Measurements from ENCODE around the gene PIK3AP1.

Gene PIK3AP1

DNA sequence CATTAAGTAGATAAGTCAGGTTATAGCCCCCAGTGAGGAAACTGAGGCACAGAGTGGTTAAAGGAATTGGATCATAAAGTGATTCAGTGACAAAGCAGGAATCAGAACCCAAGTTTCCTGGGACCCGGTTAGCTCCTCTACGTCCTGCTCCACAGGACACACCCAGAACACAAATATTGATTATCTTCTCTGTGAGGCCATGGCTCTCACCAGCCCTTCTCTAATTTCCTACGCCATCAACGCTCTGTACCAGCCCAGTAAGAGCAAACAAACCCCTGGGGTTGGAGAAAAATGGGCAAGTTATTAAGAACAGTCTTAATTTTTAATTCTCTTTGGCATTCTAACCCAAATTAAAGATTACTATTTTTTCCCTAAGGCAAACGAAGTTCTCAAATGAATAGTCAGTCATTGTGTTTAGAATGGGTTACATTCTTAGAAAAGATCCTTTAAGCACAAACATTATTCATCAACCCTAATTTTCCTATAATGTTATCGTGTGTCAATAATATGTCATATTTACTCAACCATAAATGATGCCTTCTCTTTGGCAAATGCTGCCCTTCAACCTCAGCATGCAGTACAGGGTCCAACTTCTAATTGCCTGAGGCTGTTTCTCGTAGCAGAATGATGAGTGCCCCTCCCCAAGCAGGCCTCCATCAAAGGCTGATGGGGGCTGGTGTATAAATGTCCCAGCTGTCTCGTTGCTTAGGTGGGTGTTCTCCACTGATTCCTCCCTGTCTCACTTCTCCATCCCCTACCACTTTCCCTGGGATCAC lies 108.1 kb downstream of the PIK3AP1 start:
- TF ChIP-seq, protein P1, sequence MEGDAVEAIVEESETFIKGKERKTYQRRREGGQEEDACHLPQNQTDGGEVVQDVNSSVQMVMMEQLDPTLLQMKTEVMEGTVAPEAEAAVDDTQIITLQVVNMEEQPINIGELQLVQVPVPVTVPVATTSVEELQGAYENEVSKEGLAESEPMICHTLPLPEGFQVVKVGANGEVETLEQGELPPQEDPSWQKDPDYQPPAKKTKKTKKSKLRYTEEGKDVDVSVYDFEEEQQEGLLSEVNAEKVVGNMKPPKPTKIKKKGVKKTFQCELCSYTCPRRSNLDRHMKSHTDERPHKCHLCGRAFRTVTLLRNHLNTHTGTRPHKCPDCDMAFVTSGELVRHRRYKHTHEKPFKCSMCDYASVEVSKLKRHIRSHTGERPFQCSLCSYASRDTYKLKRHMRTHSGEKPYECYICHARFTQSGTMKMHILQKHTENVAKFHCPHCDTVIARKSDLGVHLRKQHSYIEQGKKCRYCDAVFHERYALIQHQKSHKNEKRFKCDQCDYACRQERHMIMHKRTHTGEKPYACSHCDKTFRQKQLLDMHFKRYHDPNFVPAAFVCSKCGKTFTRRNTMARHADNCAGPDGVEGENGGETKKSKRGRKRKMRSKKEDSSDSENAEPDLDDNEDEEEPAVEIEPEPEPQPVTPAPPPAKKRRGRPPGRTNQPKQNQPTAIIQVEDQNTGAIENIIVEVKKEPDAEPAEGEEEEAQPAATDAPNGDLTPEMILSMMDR (IDR thresholded peaks at IDR 0.05; ENCODE audit: low read depth, low read length), result no peak
- H3K4me3 ChIP-seq (ENCODE audit: low read depth, low read length), result no peak overlapping the region

DNA sequence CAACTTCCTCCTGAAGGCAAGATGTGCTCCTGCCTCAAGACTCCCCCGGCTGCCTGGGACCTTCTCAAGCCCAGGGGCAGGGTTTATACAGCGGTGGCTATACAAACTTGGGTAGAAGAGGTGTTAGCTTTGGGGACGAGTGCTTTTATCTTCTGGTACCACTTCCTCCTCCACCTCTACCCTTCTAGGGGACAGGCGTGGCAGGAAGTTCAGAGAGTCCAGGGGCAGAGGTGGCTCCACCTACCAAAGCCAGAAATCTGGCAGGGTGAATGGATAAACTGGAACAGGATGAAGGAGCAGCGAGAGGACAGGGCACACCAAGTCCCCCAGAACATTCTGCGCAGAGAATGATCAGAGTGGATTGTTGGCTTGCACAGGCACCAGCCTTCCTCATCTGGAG lies 109.5 kb downstream of the PIK3AP1 start:
- no peak overlapping the region for H3K4me3 ChIP-seq (ENCODE audit: low read depth, low read length)
- TF ChIP-seq, protein P1 (IDR thresholded peaks at IDR 0.05; ENCODE audit: low read depth, low read length), result no peak

DNA sequence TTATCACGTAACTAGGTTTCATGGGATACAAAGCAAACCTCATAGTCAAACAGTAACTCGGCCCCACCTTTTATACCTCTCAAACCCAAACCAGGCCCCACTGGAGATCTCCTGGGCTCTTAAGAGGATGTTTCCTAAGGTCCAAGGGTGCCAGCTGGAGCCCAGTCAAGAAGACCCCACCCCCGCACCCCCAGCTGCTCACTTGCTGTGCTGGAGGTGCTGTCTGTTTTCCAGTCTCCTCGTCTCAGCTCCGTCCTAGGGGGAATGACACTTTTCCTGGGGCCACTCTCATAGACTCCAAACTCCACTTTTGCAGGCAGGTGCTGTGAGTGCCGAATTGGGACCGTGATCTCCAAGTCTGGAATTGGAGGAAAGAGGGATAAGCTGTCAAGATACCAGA lies 110.8 kb downstream of the PIK3AP1 start:
- H3K4me3 ChIP-seq (ENCODE audit: low read depth, low read length), result no peak overlapping the region

GRCh38 chr10:96608805-96609204 lies 111.5 kb downstream of the PIK3AP1 start:
- TF ChIP-seq, protein P1 (IDR thresholded peaks at IDR 0.05; ENCODE audit: low read depth, low read length), result no peak
- no peak overlapping the region for H3K4me3 ChIP-seq (ENCODE audit: low read depth, low read length)

More for the DNA sequence above, 110.8 kb downstream of the PIK3AP1 start:
- TF ChIP-seq, protein P1 (IDR thresholded peaks at IDR 0.05; ENCODE audit: low read depth, low read length), result no peak

GRCh38 chr10:96608262-96608661 lies 112.1 kb downstream of the PIK3AP1 start:
- no peak overlapping the region for H3K4me3 ChIP-seq (ENCODE audit: low read depth, low read length)
- TF ChIP-seq, protein P1 (IDR thresholded peaks at IDR 0.05; ENCODE audit: low read depth, low read length), result no peak

- TF ChIP-seq, protein P1 (IDR thresholded peaks at IDR 0.05; ENCODE audit: low read depth, low read length), result no peak
- no peak overlapping the region for H3K4me3 ChIP-seq (ENCODE audit: low read depth, low read length)
Observed at GRCh38 chr10:96606946-96607345, 113.4 kb downstream of the PIK3AP1 start.

DNA sequence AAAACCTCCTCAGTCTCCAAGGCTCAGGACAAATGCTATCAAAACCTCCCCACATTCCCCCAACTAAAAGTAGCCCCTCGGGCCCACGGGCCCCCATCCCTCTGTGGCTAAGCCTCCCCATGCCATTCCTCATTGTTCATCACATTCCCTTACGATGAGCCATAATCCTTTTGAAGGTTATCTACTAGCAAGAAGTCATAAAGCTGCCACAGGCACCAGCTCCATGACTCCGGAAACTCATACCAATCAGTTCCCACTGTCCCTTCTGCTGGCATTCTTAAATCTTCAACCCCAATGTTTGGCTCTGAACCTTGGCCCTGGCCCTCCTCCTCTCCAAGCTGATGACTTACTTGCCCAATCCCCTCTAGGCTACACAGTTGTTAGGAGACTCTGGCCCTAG lies 114.1 kb downstream of the PIK3AP1 start:
- no peak overlapping the region for H3K4me3 ChIP-seq (ENCODE audit: low read depth, low read length)
- TF ChIP-seq, protein P1 (IDR thresholded peaks at IDR 0.05; ENCODE audit: low read depth, low read length), result no peak

All from WI38 (cell line).